ENCODE data around the gene DISC1.
"Not testable (repeated sequence)": the region's sequence is repeated elsewhere in the genome, so short reads cannot be mapped to it uniquely, and the experiment has no call there.

Gene DISC1

DNA sequence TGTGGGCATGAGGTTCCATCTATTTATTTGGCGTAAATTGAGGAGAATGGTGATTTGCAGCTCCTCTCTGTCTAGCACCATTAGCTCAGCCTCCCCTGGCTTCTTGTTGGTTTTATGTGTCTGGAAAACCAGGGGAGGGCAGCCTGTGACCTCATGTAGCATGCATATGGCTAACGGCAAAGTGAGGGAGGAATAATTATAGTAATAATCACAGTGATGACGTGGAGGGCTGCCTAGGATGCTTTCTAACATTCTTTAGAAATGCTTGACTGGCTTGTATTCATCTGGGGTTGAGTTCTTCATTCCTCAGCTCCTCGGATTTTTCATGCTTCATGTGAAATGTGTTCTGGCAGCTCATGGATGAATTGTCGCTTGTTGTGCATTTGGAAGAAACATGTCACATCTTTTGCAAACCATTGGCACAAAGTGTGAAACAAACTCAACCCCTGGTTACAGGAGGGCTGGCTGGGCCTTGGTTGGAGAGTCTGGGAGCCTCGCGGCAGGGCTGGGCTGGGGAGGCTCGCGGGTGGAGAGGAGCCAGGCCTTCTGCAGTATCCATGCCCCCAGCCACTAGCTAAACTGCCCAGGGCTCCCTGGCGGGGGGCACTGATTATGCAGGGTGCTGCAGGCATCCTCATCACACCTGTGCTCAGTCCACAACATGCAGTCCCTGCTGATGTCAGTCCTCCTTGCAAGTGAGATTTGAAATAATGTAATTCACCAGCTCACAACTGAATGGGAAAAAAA is 149.6 kb downstream of the DISC1 start:
- DNase-seq (ENCODE audit: low read depth) = no peak

DNA sequence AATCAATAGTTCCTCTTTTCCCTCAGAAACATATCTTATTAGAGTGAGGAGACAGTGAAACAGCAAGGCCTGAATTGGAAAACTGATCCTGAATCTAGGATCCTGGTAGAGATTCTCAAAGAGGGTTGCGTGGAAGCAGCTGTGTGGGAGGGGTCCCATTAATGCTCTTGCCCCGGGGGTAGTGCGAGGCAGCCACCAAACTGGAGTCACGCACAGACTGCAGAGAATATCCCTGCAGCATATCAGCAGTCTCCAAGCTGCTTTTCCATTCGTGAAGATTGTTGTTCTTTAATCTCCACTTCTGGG is 150.1 kb downstream of the DISC1 start:
- DNase-seq (ENCODE audit: low read depth) = no peak

DNA sequence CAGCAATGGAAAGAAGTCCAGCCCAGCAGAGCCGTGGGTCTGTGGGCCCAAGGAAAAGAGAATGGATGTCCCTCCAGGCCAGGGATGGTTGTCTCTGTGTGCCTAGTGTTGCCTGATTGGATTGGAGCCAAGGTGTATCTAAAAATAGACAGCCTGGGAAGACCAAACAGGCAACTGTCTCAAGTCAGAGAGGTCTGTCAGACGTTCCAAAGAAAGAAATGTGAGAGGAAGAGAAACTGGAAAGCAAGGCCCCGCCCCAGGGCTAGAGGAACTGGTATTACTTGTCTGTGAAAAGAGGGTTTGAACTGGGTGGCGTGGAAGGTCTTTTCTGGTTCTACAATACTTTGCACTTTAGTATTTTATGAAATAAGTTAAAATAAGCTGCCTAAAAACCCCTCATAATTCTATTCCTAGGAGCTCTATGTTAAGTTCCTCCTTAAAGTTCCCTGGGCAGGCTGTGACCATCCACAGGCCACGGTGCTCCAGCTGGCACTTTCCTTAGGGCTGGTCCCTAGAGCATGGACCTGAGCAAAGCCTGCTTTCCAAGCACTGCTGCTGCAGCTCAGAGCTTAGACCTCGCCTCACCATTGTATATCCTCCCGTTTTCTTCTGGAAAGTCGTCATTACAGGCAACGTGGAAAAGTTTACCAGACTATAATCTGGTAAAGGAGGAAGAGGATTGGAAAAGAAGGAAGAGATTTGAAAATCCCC is 151.6 kb downstream of the DISC1 start:
- DNase-seq (ENCODE audit: low read depth) = no peak

DNA sequence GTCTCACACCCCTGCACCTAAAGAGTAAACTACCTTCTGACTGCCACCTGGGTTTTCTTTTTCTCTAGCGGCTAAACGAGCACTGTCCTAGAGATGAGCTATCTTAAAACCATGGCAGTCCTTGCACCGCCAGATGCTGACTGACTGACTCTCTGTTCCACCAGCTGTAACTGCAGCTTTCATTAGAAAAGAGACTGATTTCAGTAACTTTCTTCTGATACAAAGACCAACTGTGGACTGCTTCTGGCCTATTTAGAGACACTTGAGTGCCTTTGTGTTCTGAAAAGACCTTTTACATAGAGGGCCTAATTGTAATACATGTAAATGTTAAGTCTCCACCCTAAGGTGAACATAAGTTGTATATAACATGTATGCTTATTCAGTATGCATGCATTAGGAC is 152.5 kb downstream of the DISC1 start:
- no peak for DNase-seq (ENCODE audit: low read depth)

DNA sequence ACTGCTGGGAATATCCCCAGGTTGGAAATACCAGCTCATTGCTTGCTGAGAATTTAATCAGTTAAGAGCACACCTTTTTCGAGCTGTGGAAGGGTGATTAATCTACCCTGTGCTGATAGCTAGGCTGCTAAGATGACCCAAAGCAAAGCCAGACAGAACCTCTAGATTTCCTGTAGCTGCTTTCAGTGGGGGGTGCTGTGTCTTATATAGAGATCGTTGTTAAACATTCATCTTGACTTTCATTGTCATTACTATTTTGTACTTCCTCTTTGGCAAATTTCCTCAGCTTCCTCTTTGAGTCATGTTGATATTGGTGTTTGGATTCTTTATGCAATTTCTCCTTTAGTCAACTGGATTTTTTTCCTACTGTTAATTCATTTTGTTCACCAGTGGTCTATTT is 155.3 kb downstream of the DISC1 start:
- no peak for DNase-seq (ENCODE audit: low read depth)

DNA sequence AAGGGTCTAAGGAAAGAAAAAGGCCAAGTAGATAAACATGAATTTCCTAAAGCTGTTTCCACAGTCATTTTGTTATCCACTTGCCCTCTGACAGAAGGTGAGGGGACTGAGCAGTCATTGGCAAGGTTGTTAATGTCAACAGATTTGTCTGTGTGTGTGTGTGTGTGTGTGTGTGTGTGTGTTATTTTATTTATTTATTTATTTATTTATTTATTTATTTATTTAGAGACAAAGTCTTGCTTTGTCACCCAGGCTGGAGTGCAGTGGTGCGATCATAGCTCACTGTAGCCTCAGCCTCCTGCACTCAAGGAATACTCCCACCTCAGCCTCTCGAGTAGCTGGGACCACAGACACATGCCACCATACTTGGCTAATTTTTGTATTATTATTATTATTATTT is 158.5 kb downstream of the DISC1 start:
- not testable (repeated sequence) for DNase-seq (ENCODE audit: low read depth)

DNA sequence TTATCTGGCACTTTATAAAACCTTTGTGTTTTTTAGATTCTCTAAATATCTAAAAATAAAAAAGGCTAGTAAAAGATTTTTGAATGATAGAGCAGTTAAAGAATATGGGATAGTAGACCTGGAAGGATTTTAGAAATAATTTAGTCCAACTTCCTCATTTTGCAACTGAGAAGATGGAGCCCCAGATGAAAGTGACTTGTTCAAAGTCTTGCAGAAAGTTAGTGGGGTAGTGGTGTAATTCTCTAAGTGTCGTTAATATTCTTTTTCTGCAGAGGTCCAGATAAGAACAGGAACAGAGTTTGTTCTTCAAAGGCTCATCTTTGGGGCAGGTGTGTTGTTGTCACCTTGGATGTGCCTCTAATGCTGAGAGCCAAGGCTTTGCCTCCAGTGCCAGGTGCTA is 159.5 kb downstream of the DISC1 start:
- DNase-seq (ENCODE audit: low read depth) = no peak

DNA sequence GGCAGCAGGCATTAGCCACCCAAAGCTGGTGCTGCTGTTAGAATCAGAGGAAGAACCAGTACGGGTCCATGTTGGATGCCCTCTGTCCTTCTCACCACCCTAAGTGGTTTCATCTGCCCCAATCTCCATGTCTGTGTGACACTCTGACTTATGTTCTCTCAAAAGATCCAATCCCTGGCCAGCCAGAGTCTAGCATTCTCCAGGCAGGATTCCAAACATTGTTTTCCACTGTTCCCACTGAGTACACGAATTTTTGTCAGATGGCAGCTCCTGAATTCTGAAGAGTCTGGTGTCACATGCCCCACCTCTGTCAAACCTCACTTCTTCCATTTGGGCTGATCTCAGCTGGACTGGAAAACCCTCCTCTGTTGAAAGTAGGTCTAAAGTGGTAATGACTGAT is 166.0 kb downstream of the DISC1 start:
- DNase-seq (ENCODE audit: low read depth) = no peak

DNA sequence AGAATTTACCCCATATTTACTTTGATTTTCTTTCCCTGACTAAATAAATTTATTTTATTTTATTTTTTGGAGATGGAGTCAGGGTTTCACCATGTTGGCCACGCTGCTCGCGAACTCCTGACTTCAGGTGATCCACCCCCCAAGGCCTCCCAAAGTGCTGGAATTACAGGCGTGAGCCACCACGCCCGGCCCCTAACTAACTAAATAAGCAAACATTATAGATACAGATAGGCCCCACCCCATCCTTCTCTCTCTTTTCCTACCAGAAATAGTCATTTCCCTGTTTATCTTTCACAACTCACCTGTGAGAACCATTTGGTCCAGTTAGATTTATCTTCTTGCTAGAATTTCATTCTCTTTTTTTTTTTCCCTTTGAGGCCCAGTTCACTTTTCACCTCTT is 167.3 kb downstream of the DISC1 start:
- no peak for DNase-seq (ENCODE audit: low read depth)

DNA sequence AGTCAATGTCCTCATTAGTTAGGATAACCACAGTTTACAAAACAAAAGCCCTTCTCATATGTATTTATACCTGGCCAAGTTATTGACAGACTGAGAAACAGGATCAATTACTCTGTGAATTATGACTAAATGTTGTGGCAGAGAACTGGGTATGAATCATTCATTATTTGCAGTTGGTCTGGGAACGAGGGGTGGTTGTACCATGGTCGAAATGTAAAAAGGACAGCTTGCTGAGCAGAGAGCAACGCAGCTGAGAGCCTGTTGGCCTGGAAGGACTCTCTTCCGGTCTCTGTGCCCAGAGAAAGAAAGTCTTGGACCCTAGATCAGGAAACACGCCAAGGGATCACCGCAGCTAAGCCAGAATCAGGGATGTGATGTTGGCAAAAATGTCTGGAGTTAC is 169.6 kb downstream of the DISC1 start:
- no peak for DNase-seq (ENCODE audit: low read depth)

DNA sequence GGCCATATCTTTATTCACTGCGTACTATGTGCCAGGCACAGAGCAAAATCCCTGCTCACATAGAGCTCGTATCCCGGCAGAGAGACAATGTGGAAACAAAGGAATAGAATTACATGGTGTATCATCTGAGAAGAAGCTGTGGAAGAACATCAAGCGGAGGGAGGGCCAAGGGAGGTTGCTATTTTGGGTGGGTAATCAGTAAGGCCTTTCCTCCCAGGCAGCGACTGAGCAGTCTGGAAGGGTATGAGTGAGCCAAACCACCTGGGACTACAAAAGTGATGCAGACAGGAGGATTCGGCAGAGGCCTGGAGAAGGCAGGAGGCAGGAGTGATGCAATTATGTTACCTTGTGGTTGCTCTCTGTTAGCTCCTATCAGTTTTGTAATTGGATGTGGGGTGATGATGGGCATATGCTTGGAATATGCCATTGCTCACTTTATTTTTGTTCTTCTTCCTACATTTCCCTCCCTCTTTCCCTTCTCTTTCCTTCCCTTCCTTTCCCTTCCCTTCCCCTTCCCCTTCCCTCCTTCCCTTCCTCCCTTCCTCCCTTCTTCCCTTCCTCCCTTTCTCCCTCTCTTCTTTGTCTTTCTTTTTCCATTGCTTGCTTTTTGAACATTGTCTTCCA is 172.9 kb downstream of the DISC1 start:
- DNase-seq (ENCODE audit: low read depth) = no peak

DNA sequence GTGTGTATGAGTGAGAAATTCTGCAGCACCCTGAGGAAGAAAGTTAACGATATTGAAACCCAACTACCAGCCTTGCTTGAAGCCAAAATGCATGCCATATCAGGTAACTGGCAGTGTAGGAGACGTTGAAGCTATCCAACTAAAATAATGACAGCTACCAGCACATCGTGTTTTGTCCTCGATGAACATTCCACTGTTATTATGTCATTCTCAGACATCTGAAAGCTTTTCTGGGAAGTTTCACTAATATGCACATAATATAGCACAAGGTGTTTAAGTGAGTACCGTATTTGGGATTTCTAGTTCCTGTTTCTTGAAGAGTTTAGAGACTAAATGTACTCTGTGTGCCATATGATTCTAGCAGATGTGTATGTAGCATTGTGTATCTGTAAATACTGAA is 173.5 kb downstream of the DISC1 start:
- no peak for DNase-seq (ENCODE audit: low read depth)

DNA sequence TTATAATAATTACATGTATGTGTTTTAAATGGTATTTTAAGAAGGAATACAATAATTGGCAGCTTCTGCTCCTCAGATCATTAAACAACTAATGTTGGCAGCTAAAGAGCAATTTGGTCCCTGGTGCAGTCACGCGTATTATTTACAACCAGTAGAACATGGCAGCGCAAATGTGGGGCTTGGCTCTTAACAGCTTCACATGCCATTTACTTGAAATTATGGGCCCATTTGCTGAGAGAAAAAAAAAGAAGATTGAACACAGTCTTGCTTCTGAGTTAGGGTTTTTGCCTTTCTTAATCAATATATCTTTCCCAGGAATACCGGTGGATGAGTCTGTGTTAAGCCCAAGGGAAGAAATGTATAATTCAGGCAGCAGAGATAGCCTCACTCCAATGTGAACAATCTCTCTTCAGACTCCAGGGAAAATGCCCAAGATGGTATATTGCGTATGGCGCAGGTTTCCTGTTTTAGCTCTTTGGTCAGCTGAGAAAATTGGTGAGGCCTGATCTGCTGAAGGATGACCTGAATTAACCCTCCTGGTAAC is 174.5 kb downstream of the DISC1 start:
- no peak for DNase-seq (ENCODE audit: low read depth)

DNA sequence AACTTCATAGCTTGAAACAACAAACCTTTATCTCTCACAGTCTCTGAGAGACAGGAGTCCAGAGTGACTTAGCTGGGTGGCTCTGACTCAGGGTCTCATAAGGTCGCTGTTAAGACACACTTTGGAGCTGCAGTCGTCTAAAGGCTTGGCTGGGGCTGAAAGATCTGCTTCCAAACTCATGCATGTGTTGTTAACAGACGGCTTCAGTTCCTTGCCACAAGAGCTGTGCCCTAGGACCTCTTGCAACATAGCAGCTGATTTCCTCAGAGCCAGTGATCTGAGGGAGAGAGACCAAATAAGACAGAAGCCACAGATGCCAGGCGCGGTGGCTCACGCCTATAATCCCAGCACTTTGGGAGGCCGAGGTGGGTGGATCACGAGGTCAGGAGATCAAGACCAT is 176.8 kb downstream of the DISC1 start:
- DNase-seq (ENCODE audit: low read depth) = no peak

DNA sequence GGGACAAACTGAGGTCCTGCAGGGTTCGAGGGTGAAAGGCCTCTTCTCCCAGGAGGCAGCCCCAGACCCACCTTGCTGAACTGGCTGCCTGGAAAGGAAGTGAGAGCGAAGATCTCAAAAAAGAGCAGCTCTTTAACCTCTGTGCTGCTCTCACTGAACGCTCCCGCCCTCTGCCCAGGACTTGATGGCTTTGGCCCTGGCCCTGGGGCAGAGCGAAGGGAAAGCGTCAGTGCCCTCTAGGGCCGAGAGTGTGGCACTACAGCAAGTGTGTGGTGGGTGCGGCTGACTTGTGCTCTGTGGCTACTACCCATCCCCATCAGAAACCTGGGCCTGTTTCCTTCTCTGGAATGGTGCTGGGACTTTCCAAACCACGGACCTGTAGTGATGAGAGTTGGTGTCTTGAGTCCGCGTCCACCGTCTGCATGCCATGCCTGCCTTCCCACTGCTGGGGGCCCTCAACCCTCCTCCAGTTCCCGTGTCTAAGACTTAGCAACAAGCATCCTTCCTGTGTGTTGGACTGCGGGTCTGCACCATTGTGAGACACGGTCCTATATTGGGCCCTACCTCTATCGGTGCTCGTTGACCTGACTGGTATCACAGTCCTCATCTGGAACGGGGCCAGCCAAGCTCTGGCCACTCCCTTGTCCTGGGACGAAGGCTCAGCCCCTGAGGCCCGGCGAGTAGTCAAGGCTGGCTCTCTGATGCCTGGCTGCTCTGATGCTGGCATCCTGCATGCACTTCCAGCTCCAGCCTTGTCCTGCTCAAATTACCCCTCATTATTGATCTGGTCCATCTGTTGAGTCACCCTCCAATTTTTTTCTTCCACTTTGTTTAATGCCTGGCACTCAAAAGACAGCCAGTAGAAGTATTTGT is 180.3 kb downstream of the DISC1 start:
- DNase-seq (ENCODE audit: low read depth) = no peak

DNA sequence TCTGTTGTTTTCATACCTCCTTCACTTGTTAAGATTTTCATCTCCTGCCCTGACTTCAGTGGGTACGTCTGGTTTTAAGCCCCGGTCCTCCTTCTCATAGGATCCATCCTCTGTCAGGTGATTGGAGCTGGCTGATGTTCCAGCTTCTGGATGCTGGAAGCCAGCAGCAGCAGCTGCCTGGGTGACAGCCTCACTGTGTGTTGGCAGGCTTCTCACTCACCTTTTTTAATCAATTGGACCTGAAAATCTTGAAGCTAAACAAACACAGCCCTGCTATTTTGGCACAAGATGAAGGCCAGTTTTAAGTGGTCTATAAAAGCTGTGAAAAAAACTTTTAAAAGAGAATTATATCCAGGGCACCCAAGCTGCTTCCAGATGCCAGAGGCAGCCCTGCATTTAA is 181.0 kb downstream of the DISC1 start:
- no peak for DNase-seq (ENCODE audit: low read depth)

DNA sequence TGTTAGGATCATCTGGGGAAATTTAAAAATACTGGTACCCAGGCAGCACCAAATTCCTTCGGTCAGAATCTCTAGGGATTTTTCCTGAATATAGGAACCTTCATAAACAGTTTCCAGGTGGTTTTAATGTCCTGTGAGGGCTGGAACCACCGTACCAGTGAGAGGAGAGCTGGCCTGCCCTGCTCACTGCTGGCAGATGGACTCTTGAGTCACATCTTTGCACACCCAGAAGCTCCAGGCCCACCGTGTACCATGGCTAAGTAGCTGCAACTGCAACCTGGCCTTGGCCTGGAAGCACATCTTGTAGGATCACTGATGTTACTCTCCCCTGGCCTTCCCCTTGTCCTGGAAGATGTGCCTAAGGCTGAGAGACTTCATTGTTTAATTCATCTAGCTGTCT is 181.5 kb downstream of the DISC1 start:
- no peak for DNase-seq (ENCODE audit: low read depth)

DNA sequence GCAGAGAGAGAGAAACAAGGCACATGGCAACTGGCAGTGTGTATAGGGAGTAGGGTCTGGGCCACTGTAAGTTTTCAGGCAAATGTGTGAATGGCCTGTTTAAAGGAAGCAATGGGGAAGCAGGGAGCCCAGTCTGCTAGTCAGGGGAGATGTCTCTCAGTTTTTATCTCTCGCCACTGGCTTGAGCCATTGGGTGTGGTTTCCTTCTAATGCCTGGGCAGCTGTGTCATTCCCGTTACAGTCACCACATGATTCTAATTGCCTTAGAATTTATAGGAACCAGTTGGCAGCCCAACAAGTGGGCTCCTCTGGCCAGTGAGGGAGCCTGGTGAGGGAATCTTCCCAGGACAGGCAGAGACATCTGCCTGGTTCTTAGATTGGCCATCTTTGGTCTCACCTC is 182.4 kb downstream of the DISC1 start:
- DNase-seq (ENCODE audit: low read depth) = no peak

DNA sequence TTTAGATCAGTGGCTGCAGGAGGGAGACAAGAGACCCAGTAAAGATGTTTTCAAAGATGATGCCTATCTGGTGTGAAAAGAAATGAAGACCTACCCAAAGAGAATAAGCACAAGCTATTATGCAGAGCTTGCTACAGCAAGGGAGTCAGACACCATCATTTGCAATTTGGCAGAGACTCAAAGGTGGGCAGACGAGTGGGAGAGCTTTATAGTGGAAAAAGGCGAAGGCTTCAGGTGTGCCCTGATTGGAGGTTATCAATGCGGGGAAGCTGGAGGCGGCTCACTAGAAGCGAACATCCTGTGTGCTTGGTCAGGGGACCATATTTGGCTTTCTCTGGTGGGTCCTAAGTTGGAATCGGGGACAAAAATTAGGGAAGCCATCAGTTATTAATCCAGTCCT is 183.8 kb downstream of the DISC1 start:
- DNase-seq (ENCODE audit: low read depth) = no peak

DNA sequence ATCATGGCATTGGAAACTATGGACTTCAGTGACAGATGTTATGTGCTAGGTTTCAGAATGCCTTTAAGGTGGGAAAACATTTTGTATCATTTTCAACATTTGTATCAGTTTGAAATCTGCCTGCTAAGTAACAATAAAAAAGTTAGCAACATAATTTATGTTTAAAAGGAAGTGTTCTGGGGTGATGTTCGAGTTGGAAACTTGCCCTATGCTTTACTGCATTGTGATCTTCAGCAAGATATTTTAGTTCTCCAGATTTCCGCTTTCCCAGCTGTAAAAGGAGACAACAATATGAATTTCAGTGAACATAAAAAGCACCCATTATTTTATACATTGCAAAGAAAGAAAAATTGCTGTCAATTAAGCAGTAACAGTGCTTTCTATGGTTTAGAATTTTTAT is 187.4 kb downstream of the DISC1 start:
- DNase-seq (ENCODE audit: low read depth) = no peak

DNA sequence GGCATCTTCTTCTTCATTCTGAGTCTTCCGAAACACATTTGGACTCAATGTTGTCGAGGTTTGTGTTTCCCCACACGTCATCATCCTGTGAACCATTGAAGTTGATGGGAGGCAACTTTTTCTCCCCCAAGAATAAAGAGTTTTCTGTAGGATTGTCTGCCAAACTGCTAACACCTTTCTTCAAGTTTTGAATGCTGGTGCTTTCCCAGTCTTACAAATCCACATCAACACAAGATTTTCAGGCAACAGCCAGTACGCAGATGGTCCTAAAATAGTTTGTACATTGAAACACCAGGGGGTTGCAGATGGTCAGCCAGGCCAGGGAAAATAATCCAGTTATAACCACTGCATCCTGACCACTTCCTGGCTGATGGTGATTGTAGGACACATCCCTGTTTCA is 187.9 kb downstream of the DISC1 start:
- no peak for DNase-seq (ENCODE audit: low read depth)

DNA sequence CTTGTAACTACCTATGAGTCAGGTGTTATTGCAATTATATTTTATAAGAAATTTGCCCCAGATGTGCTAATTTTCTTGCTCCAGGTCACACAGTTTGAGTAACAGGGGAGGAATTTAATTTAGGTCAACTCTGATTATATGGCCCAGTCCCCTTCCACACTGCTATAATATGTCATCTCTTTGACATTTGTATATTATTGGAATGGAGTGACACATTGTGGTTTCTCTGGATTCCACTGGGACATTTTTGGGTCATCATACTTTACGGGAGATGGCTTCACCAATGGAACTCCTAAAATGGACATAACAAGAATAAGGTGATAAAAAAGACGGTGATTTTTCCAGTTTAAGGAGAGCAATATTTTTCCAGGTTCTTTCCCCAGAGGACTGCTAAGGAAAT is 191.2 kb downstream of the DISC1 start:
- DNase-seq (ENCODE audit: low read depth) = no peak
